Trophoblast cell (in vitro differentiated cells and primary cell): ENCODE measurements around the gene NUAK1.

Experiments
- DNase-seq, 2 donors: peaks; one replicate each; pipeline ENCODE4 v3.0.0-alpha.2; 2016
- H2AFZ ChIP-seq: 2 replicates; pipeline ENCODE4 v1.6.1; 2013; ENCODE audit warnings: low read length, moderate library complexity, mild to moderate bottlenecking; ENCODE audit not compliant: insufficient read depth, poor library complexity
- H2AK5ac ChIP-seq: 2 replicates; pipeline ENCODE4 v1.6.1; 2013; ENCODE audit warnings: mild to moderate bottlenecking, low read length
- H2BK120ac ChIP-seq: 2 replicates; pipeline ENCODE4 v1.6.1; 2013; ENCODE audit warnings: low read length, mild to moderate bottlenecking, moderate library complexity; ENCODE audit not compliant: insufficient read depth, poor library complexity
- H2BK12ac ChIP-seq: 2 replicates; pipeline ENCODE4 v1.6.1; 2013; ENCODE audit warnings: mild to moderate bottlenecking, low read length, moderate library complexity
- H2BK5ac ChIP-seq: 2 replicates; pipeline ENCODE4 v1.6.1; 2013; ENCODE audit warnings: low read length, low read depth, moderate library complexity, mild to moderate bottlenecking; ENCODE audit not compliant: poor library complexity
- H3K14ac ChIP-seq: 2 replicates; pipeline ENCODE4 v1.6.1; 2013; ENCODE audit warnings: mild to moderate bottlenecking, low read length
- H3K18ac ChIP-seq: 2 replicates; pipeline ENCODE4 v1.6.1; 2013; ENCODE audit warnings: mild to moderate bottlenecking, low read length
- H3K23ac ChIP-seq: 2 replicates; pipeline ENCODE4 v1.6.1; 2013; ENCODE audit warnings: low read length
- H3K27ac ChIP-seq: 2 replicates; pipeline ENCODE4 v1.5.1; 2013; ENCODE audit warnings: low read depth, mild to moderate bottlenecking, inconsistent platforms, low read length, moderate library complexity
- H3K27me3 ChIP-seq: 2 replicates; pipeline ENCODE4 v1.6.1; 2013; ENCODE audit warnings: inconsistent platforms, mild to moderate bottlenecking, low read length, moderate library complexity; ENCODE audit not compliant: insufficient read depth
- H3K36me3 ChIP-seq, 2 experiments: 1 replicate in 1 of 2; 2 replicates in 1 of 2; pipeline ENCODE4 v1.6.1; 2013; ENCODE audit warnings: low read length in 2 of 2, mild to moderate bottlenecking in 2 of 2, moderate library complexity in 1 of 2; ENCODE audit not compliant: insufficient read depth in 2 of 2, control insufficient read depth in 1 of 2
- H3K4ac ChIP-seq: 2 replicates; pipeline ENCODE4 v1.6.1; 2013; ENCODE audit warnings: low read depth, mild to moderate bottlenecking, low read length, moderate library complexity
- H3K4me1 ChIP-seq, 2 experiments: 1 replicate in 1 of 2; 2 replicates in 1 of 2; pipeline ENCODE4 v1.6.1; 2013; ENCODE audit warnings: low read length in 2 of 2, mild to moderate bottlenecking in 2 of 2, moderate library complexity in 1 of 2; ENCODE audit not compliant: insufficient read depth in 2 of 2, control insufficient read depth in 1 of 2
- H3K4me2 ChIP-seq: 2 replicates; pipeline ENCODE4 v1.6.1; 2013; ENCODE audit warnings: inconsistent platforms, mild to moderate bottlenecking, low read length, moderate library complexity
- H3K4me3 ChIP-seq: 2 replicates; pipeline ENCODE4 v1.5.1; 2013; ENCODE audit warnings: mild to moderate bottlenecking, low read depth, low read length, inconsistent platforms
- H3K79me1 ChIP-seq: one replicate; pipeline ENCODE4 v1.6.1; 2013; ENCODE audit warnings: low read length
- H3K79me2 ChIP-seq: 2 replicates; pipeline ENCODE4 v1.6.1; 2013; ENCODE audit warnings: low read length, mild to moderate bottlenecking; ENCODE audit not compliant: control insufficient read depth, insufficient read depth, poor library complexity
- H3K9ac ChIP-seq: 2 replicates; pipeline ENCODE4 v1.6.1; 2013; ENCODE audit warnings: mild to moderate bottlenecking, low read length
- H3K9me3 ChIP-seq: 2 replicates; pipeline ENCODE4 v1.6.1; 2013; ENCODE audit warnings: low read depth, mild to moderate bottlenecking, control low read depth, inconsistent platforms, low read length; ENCODE audit not compliant: insufficient read depth
- H4K12ac ChIP-seq: 2 replicates; pipeline ENCODE4 v1.6.1; 2013; ENCODE audit warnings: low read depth, mild to moderate bottlenecking, low read length, moderate library complexity
- H4K8ac ChIP-seq: 2 replicates; pipeline ENCODE4 v1.6.1; 2013; ENCODE audit warnings: low read depth, mild to moderate bottlenecking, low read length, moderate library complexity
- H4K91ac ChIP-seq: one replicate; pipeline ENCODE4 v1.6.1; 2013; ENCODE audit warnings: low read depth, mild to moderate bottlenecking, low read length, moderate library complexity
- WGBS: extraction: QIAGEN DNeasy Blood & Tissue Kit; methylation state at CpG from one replicate; pipeline ENCODE4 v1.1.7; 2013; ENCODE audit warnings: missing lambda C conversion rate; ENCODE audit not compliant: insufficient read length, insufficient coverage; ENCODE audit errors: extremely low coverage; 5-methylcytosine and 5-hydroxymethylcytosine counted together

NUAK1 gene

GRCh38 chr12:106125351-106126095 lies 13.2 kb downstream of the NUAK1 start:
- Histone ChIP-seq H4K12ac (no peak overlapping the region), H4K8ac (no peak overlapping the region), H3K23ac (no peak overlapping the region), H3K4me3 (no peak overlapping the region), H3K27ac (no peak overlapping the region), H3K4me1 (peaks cover 30 to 48% of the 10 kb centered on the region in 2 experiments), H4K91ac (no peak overlapping the region), H3K9ac (no peak overlapping the region), H2BK120ac (no peak overlapping the region), H3K36me3 (peaks cover 8 to 24% of the 10 kb centered on the region in 2 experiments), H3K79me1 (peaks cover 2% of the 10 kb centered on the region), H2BK12ac (no peak overlapping the region), H2AFZ (no peak overlapping the region), H3K9me3 (no peaks in the 10 kb centered on the region), H3K14ac (no peak overlapping the region), H3K79me2 (peaks cover 39% of the 10 kb centered on the region), H3K27me3 (no peaks in the 10 kb centered on the region), H3K18ac (no peak overlapping the region), H3K4ac (peak overlapping the region; percentile 87), H2BK5ac (no peak overlapping the region), H3K4me2 (no peak overlapping the region), H2AK5ac (no peak overlapping the region)
- no CpG with 5 or more reads among the region's 9 CpGs for WGBS
- DNase-seq, result peak in 1 of 2 donors; percentile 56

DNA sequence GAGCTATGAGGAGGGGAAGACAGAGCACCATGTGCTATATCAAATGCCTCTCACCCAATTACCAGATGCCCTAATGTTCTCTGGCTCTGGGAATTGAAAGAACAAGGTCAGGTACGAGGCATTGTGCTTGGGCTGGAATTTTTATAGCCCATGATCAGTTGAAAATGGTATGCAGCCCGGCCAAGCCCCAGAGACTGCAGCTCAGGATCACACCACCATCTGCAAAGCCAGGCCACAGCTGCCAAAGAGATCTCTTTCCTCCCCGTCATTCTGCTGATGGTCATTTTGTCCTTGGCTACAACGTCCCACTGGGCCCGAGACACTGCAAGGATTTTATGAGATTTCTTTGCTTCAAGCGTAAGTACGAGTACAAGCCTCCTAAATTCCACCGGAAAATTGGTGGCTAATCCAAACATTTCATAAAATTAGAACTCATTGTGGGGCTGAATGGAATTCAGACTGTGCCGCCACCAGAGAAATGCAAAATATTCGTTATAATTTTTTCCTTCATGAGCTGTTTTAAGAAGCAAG lies 15.1 kb downstream of the NUAK1 start:
- Histone ChIP-seq H3K4me3 (no peak overlapping the region), H3K4ac (peak overlapping the region; percentile 72), H2AFZ (no peak overlapping the region), H3K79me1 (peaks cover 2% of the 10 kb centered on the region), H3K79me2 (peaks cover 32% of the 10 kb centered on the region), H3K27me3 (no peaks in the 10 kb centered on the region), H3K4me2 (no peak overlapping the region), H3K27ac (peak overlapping the region; percentile 36), H2BK12ac (no peak overlapping the region), H2AK5ac (no peak overlapping the region), H2BK120ac (no peak overlapping the region), H2BK5ac (no peak overlapping the region), H3K14ac (no peak overlapping the region), H3K18ac (no peak overlapping the region), H3K23ac (no peak overlapping the region), H3K9me3 (no peaks in the 10 kb centered on the region), H4K91ac (no peak overlapping the region), H4K12ac (no peak overlapping the region), H4K8ac (no peak overlapping the region), H3K36me3 (peaks cover 7 to 20% of the 10 kb centered on the region in 2 experiments), H3K4me1 (peaks cover 26 to 47% of the 10 kb centered on the region in 2 experiments), H3K9ac (no peak overlapping the region)
- no peak for DNase-seq
- no CpG with 5 or more reads among the region's 10 CpGs for WGBS

DNA sequence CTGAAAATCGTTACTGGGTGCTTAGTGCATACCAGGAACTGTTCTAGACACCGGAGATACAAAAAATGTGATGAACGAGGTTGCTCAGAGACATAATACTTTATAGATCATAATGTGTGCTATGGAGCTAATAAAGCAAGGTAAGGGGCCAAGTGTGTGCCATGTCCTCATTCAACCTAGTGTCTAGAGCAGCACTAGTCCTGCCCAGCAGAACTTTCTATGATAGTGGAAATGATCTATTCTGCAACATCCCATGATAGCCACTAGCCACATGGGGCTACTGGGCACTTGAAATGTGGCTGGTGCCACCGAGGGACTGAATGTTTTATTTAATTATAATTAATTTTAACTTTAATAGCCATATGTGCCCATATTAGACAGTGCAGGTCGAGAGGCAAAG lies 15.6 kb downstream of the NUAK1 start:
- peak overlapping the region; percentile 87 for H3K4ac ChIP-seq
- no CpG with 5 or more reads among the region's 5 CpGs for WGBS

DNA sequence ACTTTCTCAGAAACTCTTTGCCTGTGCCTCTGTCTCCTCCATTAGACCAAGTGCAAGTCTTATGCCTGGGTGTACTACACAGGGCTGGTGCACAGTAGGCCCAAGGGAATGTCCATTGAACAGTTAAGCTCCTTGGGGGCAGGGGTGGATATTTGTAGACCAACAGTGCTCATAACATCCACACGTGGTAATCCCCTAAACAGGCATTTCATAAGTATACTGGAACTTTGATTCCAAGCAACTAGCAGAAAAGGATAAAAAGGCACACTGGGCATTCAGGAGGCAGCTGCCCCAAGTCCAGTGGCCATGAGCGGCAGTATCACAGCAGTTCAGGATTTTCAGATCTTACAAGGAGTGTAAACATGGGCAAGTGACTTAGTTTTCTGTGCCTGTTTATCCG lies 16.8 kb downstream of the NUAK1 start:
- Histone ChIP-seq H3K36me3 (peaks cover 5 to 15% of the 10 kb centered on the region in 2 experiments), H2AK5ac (no peak overlapping the region), H3K4me2 (no peak overlapping the region), H2AFZ (no peak overlapping the region), H3K4ac (peak overlapping the region; percentile 87), H3K14ac (no peak overlapping the region), H3K23ac (no peak overlapping the region), H2BK120ac (no peak overlapping the region), H3K79me1 (peaks cover 2% of the 10 kb centered on the region), H3K27me3 (no peaks in the 10 kb centered on the region), H4K91ac (no peak overlapping the region), H4K12ac (no peak overlapping the region), H2BK5ac (no peak overlapping the region), H3K27ac (no peak overlapping the region), H2BK12ac (no peak overlapping the region), H3K9ac (no peak overlapping the region), H3K4me3 (no peak overlapping the region), H3K79me2 (peaks cover 27% of the 10 kb centered on the region), H3K4me1 (peaks cover 24 to 48% of the 10 kb centered on the region in 2 experiments), H4K8ac (no peak overlapping the region), H3K18ac (no peak overlapping the region), H3K9me3 (no peaks in the 10 kb centered on the region)
- WGBS, result no CpG with 5 or more reads among the region's 3 CpGs
- no peak for DNase-seq

More for the DNA sequence above, 15.6 kb downstream of the NUAK1 start:
- no peaks in the 10 kb centered on the region for H3K27me3 ChIP-seq
- no peak overlapping the region for H3K9ac ChIP-seq
- no peak overlapping the region for H3K14ac ChIP-seq
- H3K79me1 ChIP-seq, result peaks cover 2% of the 10 kb centered on the region
- no peak overlapping the region for H2AFZ ChIP-seq
- H3K4me3 ChIP-seq, result no peak overlapping the region
- peaks cover 5 to 18% of the 10 kb centered on the region in 2 experiments for H3K36me3 ChIP-seq
- no peak overlapping the region for H3K4me2 ChIP-seq
- H2BK5ac ChIP-seq, result no peak overlapping the region
- H2BK12ac ChIP-seq, result no peak overlapping the region
- H3K79me2 ChIP-seq, result peaks cover 28% of the 10 kb centered on the region
- no peaks in the 10 kb centered on the region for H3K9me3 ChIP-seq
- no peak overlapping the region for H3K18ac ChIP-seq
- H3K23ac ChIP-seq, result no peak overlapping the region
- no peak for DNase-seq
- H4K12ac ChIP-seq, result no peak overlapping the region
- no peak overlapping the region for H4K8ac ChIP-seq
- H4K91ac ChIP-seq, result no peak overlapping the region
- no peak overlapping the region for H2AK5ac ChIP-seq
- no peak overlapping the region for H3K27ac ChIP-seq
- peaks cover 26 to 49% of the 10 kb centered on the region in 2 experiments for H3K4me1 ChIP-seq
- H2BK120ac ChIP-seq, result no peak overlapping the region
